Pancreas (tissue), 10 donors: Measurements from ENCODE around the gene ARID4B. TPM values are rescaled to one million over a fixed set of nuclear protein-coding genes. Genes with fewer than 3 reads are reported as not detected.
"Not testable (repeated sequence)": the region's sequence is repeated elsewhere in the genome, so short reads cannot be mapped to it uniquely, and the experiment has no call there.

Experiments used
- ATAC-seq, 4 donors: fragments of 200-7000 bp; cut with Tn5 transposase; one replicate each; pipeline versions ENCODE4 v1.8.0 to v1.9.1; 2020; ENCODE audit warnings: mild to moderate bottlenecking in 4 of 4, moderate library complexity in 4 of 4
- DNase-seq, 6 donors: peaks; one replicate each; pipeline ENCODE4 v3.0.0-alpha.2; 2020
- FAIRE-seq: peaks from 2 replicates; lab custom pipeline; 2012; peaks lifted over from hg19 to GRCh38; lab: Jason Lieb, UNC
- H3K27ac ChIP-seq, 4 donors: fragments of 200-600 bp; sonication (generic); 1 replicate in 3 of 4; 2 replicates in 1 of 4; pipeline versions ENCODE4 v1.5.0 to v1.8.0; 2020
- H3K27me3 ChIP-seq, 4 donors: fragments of 200-600 bp; one replicate each; pipeline ENCODE4 v1.8.0; 2021
- H3K36me3 ChIP-seq, 3 donors: fragments of 200-600 bp; sonication (generic) in 1 of 3; one replicate each; pipeline versions ENCODE4 v1.5.0 to v1.8.0; 2020 to 2021
- H3K4me1 ChIP-seq, 3 donors: fragments of 200-600 bp; one replicate each; pipeline ENCODE4 v1.8.0; 2021
- H3K4me3 ChIP-seq, 4 donors: fragments of 200-600 bp; sonication (generic) in 2 of 4; one replicate each; pipeline versions ENCODE4 v1.5.0 to v1.8.0; 2020 to 2021
- H3K9me3 ChIP-seq, 4 donors: fragments of 200-600 bp; one replicate each; pipeline ENCODE4 v1.8.0; 2021
- CTCF ChIP-seq, 4 donors: fragments of 200-600 bp; sonication (generic) in 3 of 4; IDR thresholded peaks; one replicate each; pipeline versions ENCODE4 v1.5.0 to v1.8.0; 2021; ENCODE audit warnings: antibody characterized with exemption in 4 of 4
- WGBS, 2 donors: extraction: QIAGEN DNeasy Blood & Tissue Kit; methylation state at CpG; one replicate each; pipeline ENCODE4 v1.1.7; 2013; 5-methylcytosine and 5-hydroxymethylcytosine counted together
- intact Hi-C, 3 donors: fragments of 100-400 bp; cut with DNase I; formaldehyde crosslinking; loops; one replicate each; pipeline versions ENCODE4 v1.11.1 to v1.14.2; 2022
- polyA plus RNA-seq, 2 donors: library from polyadenylated mRNA; stranded (reverse); fragments of 200-250 nt; gene quantifications; one replicate each; pipeline ENCODE4 v1.2.3, GENCODE V29; 2013
- total RNA-seq, 6 donors: library from RNA; stranded (reverse); fragmentation: NEBNext Ultra II Directional in 4 of 6; extraction: Animal tissue kit (Norgen Biotek cat#: 25700) in 4 of 6; gene quantifications; one replicate each; pipeline versions ENCODE4 v1.2.1 to v1.2.4, GENCODE V29; 2021 to 2023
- donor health status: healthy with polysubstance abuse.
- donor health status: DM: no; HTN: no; CAD: no; lungs with moderate emphysema.
- donor health status: DM: no; HTN: no; CAD: no.
- donor health status: control.
- donor health status: control.
- donor health status: Bipolar disorder and iron deficiency.
- donor health status: DM: yes; HTN: yes; CAD: no.
- donor health status: DM: no; HTN: no; CAD: no.
- donor health status: DM: no; HTN: no; CAD: no.
- donor health status: DM: yes; HTN: yes; CAD: no.

The ARID4B gene
- total and polyA plus RNA-seq, 8 donors = 12.5 to 26.6 (median 16.7) TPM

- no peak for DNase-seq
- WGBS, 2 donors = 69 to 73% methylated on average over 5 of the region's 5 CpGs
These were observed 40.4 kb upstream of the ARID4B start for GRCh38 chr1:235368428-235368827.

GRCh38 chr1:235367000-235367908 is 39.3 kb upstream of the ARID4B start, which contains the start of gene TBCE:
Gene TBCE (plus strand): TSS chr1:235367427. CDS start chr1:235380050, 12,623 bp downstream.
- peaks cover 0 to 6% (median 0%) of the 10 kb centered on the region in 3 donors for H3K4me1 ChIP-seq
- WGBS, 2 donors = 0% methylated on average over 38 of the region's 38 CpGs
- H3K36me3 ChIP-seq = no peaks in the 10 kb centered on the region
- peak; percentile 94 to 99 (median 98) for DNase-seq
- TF ChIP-seq CTCF (IDR thresholded peaks at IDR 0.05) = no peak
- H3K4me3 ChIP-seq = peak within 1 kb of the TSS; percentile 53 to 74 (median 68)
- H3K27me3 ChIP-seq = no peaks in the 10 kb centered on the region
- no peaks in the 10 kb centered on the region for H3K9me3 ChIP-seq
- FAIRE-seq = peak; percentile 95
- H3K27ac ChIP-seq = peak within 1 kb of the TSS; percentile 79 to 84 (median 81)
- peak; percentile 99 to 100 (median 100) for ATAC-seq
- intact Hi-C loops = no loop called here

More at GRCh38 chr1:235368428-235368827, 40.4 kb upstream of the ARID4B start:
- Histone ChIP-seq H3K27me3 (no peaks in the 10 kb centered on the region), H3K4me1 (peaks cover 0 to 6% (median 0%) of the 10 kb centered on the region in 3 donors), H3K4me3 (peak overlapping the region in 2 of 4 donors; percentile 64 to 74), H3K36me3 (no peaks in the 10 kb centered on the region), H3K27ac (no peak overlapping the region), H3K9me3 (no peaks in the 10 kb centered on the region)
- no peak for TF ChIP-seq CTCF (IDR thresholded peaks at IDR 0.05)
- ATAC-seq = no peak
- FAIRE-seq = no peak
- intact Hi-C loops = no loop called here

DNA sequence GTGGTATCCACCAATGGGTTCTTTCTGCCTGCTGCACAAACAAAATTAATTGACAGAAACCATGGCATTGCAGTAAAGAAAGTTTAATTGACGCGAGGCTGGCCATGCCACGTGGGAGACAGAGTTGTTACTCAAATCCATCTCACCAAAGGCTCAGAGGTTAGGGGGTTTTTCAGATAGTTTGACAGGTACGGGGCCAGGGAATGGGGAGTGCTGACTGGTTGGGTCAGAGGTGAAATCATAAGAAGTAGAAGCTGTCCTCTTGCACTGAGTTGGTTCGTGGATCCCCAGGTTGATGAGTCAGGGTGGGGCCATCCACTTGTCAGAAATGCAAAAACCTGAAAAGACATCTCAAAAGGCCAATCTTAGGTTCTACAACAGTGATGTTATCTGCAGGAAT is 38.3 kb upstream of the ARID4B start:
- intact Hi-C loops = no loop called here
- ATAC-seq (no peak), FAIRE-seq (no peak)

GRCh38 chr1:235364189-235364588 is 36.2 kb upstream of the ARID4B start:
- DNase-seq, FAIRE-seq, H3K27me3 ChIP-seq, H3K36me3 ChIP-seq, H3K4me3 ChIP-seq, ATAC-seq, H3K27ac ChIP-seq, intact Hi-C loops, H3K4me1 ChIP-seq, H3K9me3 ChIP-seq: not testable (repeated sequence)
- WGBS, 2 donors = 90 to 95% methylated on average over 9 of the region's 9 CpGs

More for the DNA sequence above, 38.3 kb upstream of the ARID4B start:
- H3K4me1 ChIP-seq = peaks cover 0 to 6% (median 0%) of the 10 kb centered on the region in 3 donors
- no peak overlapping the region for H3K4me3 ChIP-seq
- WGBS, 2 donors = 88 to 90% methylated on average over 5 of the region's 5 CpGs
- H3K9me3 ChIP-seq = no peaks in the 10 kb centered on the region
- TF ChIP-seq CTCF (IDR thresholded peaks at IDR 0.05) = no peak
- no peak for DNase-seq
- no peak overlapping the region for H3K27ac ChIP-seq
- no peaks in the 10 kb centered on the region for H3K27me3 ChIP-seq
- H3K36me3 ChIP-seq = no peaks in the 10 kb centered on the region

DNA sequence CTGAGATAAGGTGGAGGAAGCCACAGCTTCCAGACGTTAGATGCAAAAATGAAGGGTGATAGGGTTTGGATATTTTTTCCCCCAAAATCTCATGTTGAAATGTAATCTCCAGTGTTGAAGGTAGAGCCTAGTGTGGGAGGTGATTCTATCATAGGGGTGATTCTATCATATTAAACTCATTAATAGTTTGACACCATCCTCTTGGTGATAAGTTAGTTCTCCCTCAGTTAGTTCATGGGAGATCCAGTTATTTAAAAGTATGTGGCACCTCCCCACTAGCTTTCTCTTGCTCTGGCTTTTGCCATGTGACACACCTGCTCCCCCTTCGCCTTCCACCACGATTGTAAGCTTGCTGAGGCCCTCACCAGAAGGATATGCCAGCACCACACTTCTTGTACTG is 30.9 kb upstream of the ARID4B start:
- Histone ChIP-seq H3K4me3 (no peak overlapping the region), H3K9me3 (no peaks in the 10 kb centered on the region), H3K27me3 (no peaks in the 10 kb centered on the region), H3K4me1 (no peaks in the 10 kb centered on the region), H3K27ac (no peak overlapping the region), H3K36me3 (no peaks in the 10 kb centered on the region)
- DNase-seq (no peak), FAIRE-seq (no peak), ATAC-seq (no peak)
- WGBS, 2 donors = 88% methylated on average over 3 of the region's 3 CpGs
- intact Hi-C loops = no loop called here
- no peak for TF ChIP-seq CTCF (IDR thresholded peaks at IDR 0.05)
